Measurements from ENCODE around the gene DNASE1L1.

- TF ChIP-seq EZH2 (IDR thresholded peaks at IDR 0.05; ENCODE audit: borderline replicate concordance, low read depth, low read length, poor library complexity, severe bottlenecking) = no peak
- no peak for TF ChIP-seq CTCF (conservative IDR thresholded peaks at IDR 0.05; ENCODE audit: low read depth, low read length)
These were observed 23.2 kb upstream of the DNASE1L1 start for GRCh38 chrX:154432210-154432609.

All from A673 (cell line).